Umbilical cord (tissue), 2 donors: Measurements from ENCODE around the gene ZNF366. TPM values are rescaled to one million over a fixed set of nuclear protein-coding genes. Genes with fewer than 3 reads are reported as not detected.

ENCODE experiments used
- DNase-seq: peaks from one replicate; pipeline ENCODE4 v3.0.0-alpha.2; 2015; ENCODE audit warnings: low spot score
- total RNA-seq: library from RNA; depleted of rRNA; stranded (reverse); fragments of >200 nt; gene quantifications from one replicate; pipeline ENCODE4 v1.2.3, GENCODE V29; 2014; ENCODE audit warnings: low replicate concordance; ENCODE audit not compliant: insufficient read depth

Gene ZNF366
- total RNA-seq, 1 donor from 2014 or later: 0.96 TPM

GRCh38 chr5:72441094-72441723, 66.0 kb downstream of the ZNF366 start:
- DNase-seq: no peak

GRCh38 chr5:72440207-72440638, 67.0 kb downstream of the ZNF366 start:
- no peak for DNase-seq

GRCh38 chr5:72439192-72439591, 68.0 kb downstream of the ZNF366 start:
- DNase-seq: no peak

- DNase-seq: no peak
Observed at GRCh38 chr5:72438141-72438540, 69.1 kb downstream of the ZNF366 start.

GRCh38 chr5:72436796-72437471, 70.3 kb downstream of the ZNF366 start:
- DNase-seq: peak; percentile 57

- DNase-seq: no peak
Observed at GRCh38 chr5:72434781-72435437, 72.3 kb downstream of the ZNF366 start.

GRCh38 chr5:72434056-72434780, 73.0 kb downstream of the ZNF366 start:
- DNase-seq: no peak

- no peak for DNase-seq
Observed at GRCh38 chr5:72433522-72433921, 73.7 kb downstream of the ZNF366 start.

GRCh38 chr5:72428669-72429068, 78.5 kb downstream of the ZNF366 start:
- DNase-seq: no peak

GRCh38 chr5:72427488-72428437, 79.4 kb downstream of the ZNF366 start:
- DNase-seq: peak; percentile 93

GRCh38 chr5:72427016-72427415, 80.2 kb downstream of the ZNF366 start:
- DNase-seq: no peak

GRCh38 chr5:72426019-72426418, 81.2 kb downstream of the ZNF366 start:
- no peak for DNase-seq

- no peak for DNase-seq
Observed at GRCh38 chr5:72418271-72418670, 88.9 kb downstream of the ZNF366 start.

GRCh38 chr5:72417333-72418062, 89.7 kb downstream of the ZNF366 start:
- DNase-seq: no peak

GRCh38 chr5:72415616-72416325, 91.4 kb downstream of the ZNF366 start:
- DNase-seq: peak; percentile 63

- peak; percentile 24 for DNase-seq
Observed at GRCh38 chr5:72412283-72413055, 94.7 kb downstream of the ZNF366 start.

- peak; percentile 59 for DNase-seq
Observed at GRCh38 chr5:72410688-72411295, 96.4 kb downstream of the ZNF366 start.

GRCh38 chr5:72408603-72409002, 98.6 kb downstream of the ZNF366 start:
- no peak for DNase-seq
